Thyroid gland (tissue), 4 donors: Measurements from ENCODE around the gene ABHD12. TPM values are rescaled to one million over a fixed set of nuclear protein-coding genes. Genes with fewer than 3 reads are reported as not detected.

Source experiments
- DNase-seq, 2 donors: peaks; one replicate each; pipeline ENCODE4 v3.0.0-alpha.2; 2019
- H3K27ac ChIP-seq, 3 donors: fragments of 200-600 bp; sonication (generic); 1 replicate in 2 of 3; 2 replicates in 1 of 3; pipeline ENCODE4 v1.5.1; 2016 to 2019; ENCODE audit warnings: mild to moderate bottlenecking in 1 of 3, moderate library complexity in 1 of 3
- H3K27me3 ChIP-seq: fragments of 200-600 bp; sonication (generic); one replicate; pipeline ENCODE4 v1.5.1; 2019
- H3K36me3 ChIP-seq, 2 donors: fragments of 200-600 bp; sonication (generic); one replicate each; pipeline ENCODE4 v1.5.1; 2016 to 2019
- H3K4me1 ChIP-seq, 2 donors: fragments of 200-600 bp; sonication (generic); one replicate each; pipeline ENCODE4 v1.5.1; 2017 to 2019
- H3K4me3 ChIP-seq, 3 donors: fragments of 200-600 bp; sonication (generic); replicated peaks in 1 of 3; 1 replicate in 2 of 3; 2 replicates in 1 of 3; pipeline ENCODE4 v1.5.1; 2016; ENCODE audit warnings: mild to moderate bottlenecking in 1 of 3
- H3K9me3 ChIP-seq: fragments of 200-600 bp; sonication (generic); one replicate; pipeline ENCODE4 v1.5.1; 2017
- POLR2A ChIP-seq, 2 donors: fragments of 450-650 bp; IDR thresholded peaks; one replicate each; pipeline ENCODE4 v1.6.1; 2017; ENCODE audit warnings: antibody characterized with exemption in 2 of 2, mild to moderate bottlenecking in 2 of 2, moderate library complexity in 1 of 2
- WGBS, 2 donors: methylation state at CpG; one replicate each; pipeline ENCODE4 v1.1.5; 2017; 5-methylcytosine and 5-hydroxymethylcytosine counted together
- intact Hi-C: fragments of 100-400 bp; cut with DNase I; formaldehyde crosslinking; loops from one replicate; pipeline ENCODE4 v1.15.1; 2023
- total RNA-seq, 4 donors: library from RNA; depleted of rRNA; stranded (reverse); fragments of >200 nt; gene quantifications; one replicate each; pipeline ENCODE4 v1.2.3, GENCODE V29; 2016
- TF ChIP-seq, protein P1 (sequence below), 6 experiments: fragments of 200-600 bp in 3 of 6; fragments of 450-650 bp in 3 of 6; sonication (generic) in 3 of 6; IDR thresholded peaks; one replicate each; pipeline ENCODE4 v1.5.1; 2016 to 2019; ENCODE audit warnings: antibody characterized with exemption in 6 of 6, mild to moderate bottlenecking in 2 of 6, inconsistent platforms in 1 of 6, moderate library complexity in 1 of 6

ABHD12 gene
- total RNA-seq, 4 donors from 2014 or later = 103 to 212 (median 179) TPM

DNA sequence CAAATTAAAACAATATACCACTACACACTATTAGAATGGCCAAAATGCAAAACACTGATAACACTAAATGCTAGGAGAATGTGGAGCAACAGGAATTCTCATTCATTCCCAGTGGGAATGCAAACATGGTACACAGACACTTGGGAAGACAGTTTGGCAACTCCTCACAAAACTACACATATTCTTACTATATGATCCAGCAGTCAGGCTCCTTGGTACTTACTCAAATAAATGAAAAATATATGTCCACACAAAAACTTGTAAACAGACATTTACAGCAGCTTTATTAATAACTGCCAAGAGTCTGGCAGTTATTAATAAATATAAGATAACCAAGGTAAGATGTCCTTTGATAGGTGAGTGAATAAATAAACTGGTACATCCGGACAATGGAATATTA, 44.9 kb downstream of the ABHD12 start:
- no peak for DNase-seq
- Histone ChIP-seq H3K4me3 (no peak overlapping the region), H3K27me3 (no peaks in the 10 kb centered on the region), H3K4me1 (no peaks in the 10 kb centered on the region), H3K27ac (no peak overlapping the region), H3K9me3 (no peaks in the 10 kb centered on the region), H3K36me3 (no peaks in the 10 kb centered on the region)
- intact Hi-C loops = no loop called here
- no peak for TF ChIP-seq POLR2A (IDR thresholded peaks at IDR 0.05)
- TF ChIP-seq, protein P1, sequence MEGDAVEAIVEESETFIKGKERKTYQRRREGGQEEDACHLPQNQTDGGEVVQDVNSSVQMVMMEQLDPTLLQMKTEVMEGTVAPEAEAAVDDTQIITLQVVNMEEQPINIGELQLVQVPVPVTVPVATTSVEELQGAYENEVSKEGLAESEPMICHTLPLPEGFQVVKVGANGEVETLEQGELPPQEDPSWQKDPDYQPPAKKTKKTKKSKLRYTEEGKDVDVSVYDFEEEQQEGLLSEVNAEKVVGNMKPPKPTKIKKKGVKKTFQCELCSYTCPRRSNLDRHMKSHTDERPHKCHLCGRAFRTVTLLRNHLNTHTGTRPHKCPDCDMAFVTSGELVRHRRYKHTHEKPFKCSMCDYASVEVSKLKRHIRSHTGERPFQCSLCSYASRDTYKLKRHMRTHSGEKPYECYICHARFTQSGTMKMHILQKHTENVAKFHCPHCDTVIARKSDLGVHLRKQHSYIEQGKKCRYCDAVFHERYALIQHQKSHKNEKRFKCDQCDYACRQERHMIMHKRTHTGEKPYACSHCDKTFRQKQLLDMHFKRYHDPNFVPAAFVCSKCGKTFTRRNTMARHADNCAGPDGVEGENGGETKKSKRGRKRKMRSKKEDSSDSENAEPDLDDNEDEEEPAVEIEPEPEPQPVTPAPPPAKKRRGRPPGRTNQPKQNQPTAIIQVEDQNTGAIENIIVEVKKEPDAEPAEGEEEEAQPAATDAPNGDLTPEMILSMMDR (IDR thresholded peaks at IDR 0.05) = no peak
- WGBS, 2 donors = 96 to 97% methylated on average over 1 of the region's 1 CpG

DNA sequence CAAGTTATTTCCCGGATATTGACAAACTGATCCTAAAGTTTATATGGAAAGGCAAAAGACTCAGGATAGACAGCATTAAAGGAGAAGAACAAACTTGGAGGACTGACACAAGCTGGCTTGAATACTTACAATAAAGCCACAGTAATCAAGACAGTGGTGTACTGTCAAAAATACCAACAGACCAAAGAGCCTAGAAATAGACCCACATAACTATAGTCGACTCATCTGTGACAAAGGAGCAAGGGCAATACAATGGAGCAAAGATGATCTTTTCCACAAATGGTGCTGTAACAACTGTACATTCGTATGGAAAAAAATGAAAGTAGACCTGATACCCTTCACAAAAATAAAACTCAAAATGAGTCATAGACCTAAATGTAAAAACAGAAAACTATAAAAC, 46.0 kb downstream of the ABHD12 start:
- Histone ChIP-seq H3K4me1 (peaks cover 7 to 10% of the 10 kb centered on the region in 2 donors), H3K4me3 (no peak overlapping the region), H3K27ac (no peak overlapping the region), H3K27me3 (no peaks in the 10 kb centered on the region), H3K9me3 (no peaks in the 10 kb centered on the region), H3K36me3 (no peaks in the 10 kb centered on the region)
- 91 to 97% methylated on average over 3 of the region's 3 CpGs for WGBS, 2 donors
- intact Hi-C loops = no loop called here
- TF ChIP-seq, protein P1 (IDR thresholded peaks at IDR 0.05) = no peak
- TF ChIP-seq POLR2A (IDR thresholded peaks at IDR 0.05) = no peak
- no peak for DNase-seq

DNA sequence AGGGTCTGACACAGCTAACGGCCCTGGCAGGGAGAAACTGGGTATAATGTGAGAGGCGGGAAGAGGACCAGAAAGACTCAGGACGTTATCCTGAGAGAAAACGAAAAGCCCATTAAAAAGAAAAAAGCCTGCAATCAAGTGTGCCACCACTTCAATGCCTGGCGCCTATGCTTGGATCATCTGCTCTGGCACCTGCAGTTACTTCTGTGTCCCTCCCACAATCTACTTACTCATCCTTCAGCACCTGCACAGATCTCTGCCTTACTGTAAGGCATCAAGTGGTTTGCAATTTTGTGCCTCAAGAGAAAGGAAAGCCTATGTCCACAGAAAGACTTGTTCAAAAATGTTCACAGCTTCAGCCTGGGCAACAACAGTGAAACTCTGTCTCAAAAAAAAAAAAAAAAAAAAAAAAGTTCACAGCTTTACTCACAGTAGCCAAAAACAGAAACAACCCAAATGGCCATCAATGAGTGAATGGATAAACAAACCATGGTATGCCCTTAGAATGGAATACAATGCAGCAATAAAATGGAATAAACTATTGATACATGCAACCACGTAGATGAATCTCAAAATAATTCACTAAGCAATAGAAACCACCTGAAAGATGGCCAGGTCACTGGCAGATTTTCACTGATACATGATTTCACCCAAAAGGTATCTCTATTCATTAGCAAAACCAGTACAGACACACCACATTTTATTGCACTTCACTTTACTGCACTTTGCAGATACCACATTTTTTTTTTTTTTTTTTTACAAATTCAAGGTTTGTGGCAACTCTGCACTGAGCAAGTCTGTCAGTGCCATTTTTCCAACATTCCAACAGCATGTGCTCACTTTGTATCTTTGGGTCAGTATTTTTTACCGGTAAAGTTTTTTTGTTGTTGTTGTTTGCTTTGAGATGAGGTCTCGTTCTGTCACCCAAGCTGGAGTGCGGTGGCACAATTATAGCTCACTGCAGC, 48.6 kb downstream of the ABHD12 start:
- peaks cover 29 to 32% of the 10 kb centered on the region in 2 donors for H3K4me1 ChIP-seq
- H3K27me3 ChIP-seq = no peaks in the 10 kb centered on the region
- no peak overlapping the region for H3K27ac ChIP-seq
- no peak overlapping the region for H3K4me3 ChIP-seq
- intact Hi-C loops = no loop called here
- no peaks in the 10 kb centered on the region for H3K9me3 ChIP-seq
- H3K36me3 ChIP-seq = no peaks in the 10 kb centered on the region
- TF ChIP-seq, protein P1 (IDR thresholded peaks at IDR 0.05) = no peak
- no peak for TF ChIP-seq POLR2A (IDR thresholded peaks at IDR 0.05)
- DNase-seq = no peak
- WGBS, 2 donors = 90 to 92% methylated on average over 9 of the region's 9 CpGs

DNA sequence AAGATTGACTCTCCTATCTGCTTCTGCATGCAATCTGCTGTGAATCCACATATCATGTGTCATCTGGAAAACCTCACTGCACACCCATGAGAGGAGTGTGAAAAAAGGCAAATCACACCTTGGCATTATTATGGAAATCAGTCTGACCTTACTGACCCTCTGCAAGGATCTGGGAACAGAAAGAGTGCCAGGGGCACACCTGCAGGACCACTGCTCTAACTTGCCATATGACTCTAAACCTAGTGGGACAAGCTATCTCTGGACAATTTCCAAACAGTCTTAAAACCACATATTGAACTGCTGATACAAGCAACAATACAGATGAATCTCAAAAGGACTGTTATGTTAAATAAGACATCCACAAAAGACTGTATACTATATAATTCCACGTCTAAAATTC, 50.3 kb downstream of the ABHD12 start:
- Histone ChIP-seq H3K27me3 (no peaks in the 10 kb centered on the region), H3K4me3 (no peak overlapping the region), H3K4me1 (peaks cover 29 to 32% of the 10 kb centered on the region in 2 donors), H3K9me3 (no peaks in the 10 kb centered on the region), H3K27ac (peak overlapping the region in 1 of 3 donors; percentile 68), H3K36me3 (no peaks in the 10 kb centered on the region)
- 70 to 71% methylated on average over 1 of the region's 1 CpG for WGBS, 2 donors
- DNase-seq = no peak
- intact Hi-C loops = no loop called here
- no peak for TF ChIP-seq POLR2A (IDR thresholded peaks at IDR 0.05)
- TF ChIP-seq, protein P1 (IDR thresholded peaks at IDR 0.05) = no peak

DNA sequence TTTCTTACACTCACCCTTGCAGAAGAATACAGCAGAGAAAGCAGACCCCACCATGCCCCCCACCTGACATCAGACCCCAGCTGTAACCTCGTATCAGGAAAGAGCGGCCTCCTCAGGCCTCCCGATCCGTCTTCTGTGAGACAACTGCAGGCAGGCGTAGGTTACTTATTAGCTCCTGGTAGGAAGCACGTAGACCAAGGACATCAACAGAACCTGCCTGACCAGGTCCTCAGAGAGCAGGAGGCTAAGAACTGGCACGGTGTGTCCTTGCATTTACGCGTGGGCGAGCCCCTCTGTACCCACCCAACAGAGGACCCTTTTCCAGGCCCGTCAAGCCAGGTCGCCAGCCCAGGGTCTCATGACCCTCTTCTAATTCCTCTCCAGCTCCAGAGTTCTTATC, 51.0 kb downstream of the ABHD12 start:
- peak; percentile 81 to 84 for DNase-seq
- Histone ChIP-seq H3K4me1 (peaks cover 29 to 32% of the 10 kb centered on the region in 2 donors), H3K9me3 (no peaks in the 10 kb centered on the region), H3K27ac (peak overlapping the region; percentile 36 to 68 (median 63)), H3K27me3 (no peaks in the 10 kb centered on the region), H3K4me3 (no peak overlapping the region), H3K36me3 (no peaks in the 10 kb centered on the region)
- TF ChIP-seq POLR2A (IDR thresholded peaks at IDR 0.05) = no peak
- TF ChIP-seq, protein P1 (IDR thresholded peaks at IDR 0.05) = no peak
- intact Hi-C loops = no loop called here
- WGBS, 2 donors = 43 to 45% methylated on average over 12 of the region's 12 CpGs
